PC-9 (cell line): ENCODE results near the gene IKZF5. TPM values are rescaled to one million over a fixed set of nuclear protein-coding genes. Genes with fewer than 3 reads are reported as not detected.

ENCODE experiments used
- Bru-seq: library from RNA; stranded (reverse); fragments of 400-500 nt; gene quantifications from one replicate; lab custom pipeline; 2021; lab: Mats Ljungman, UMichigan
- BruChase-seq, 2 experiments: library from RNA; stranded (reverse); fragments of 400-500 nt; gene quantifications; one replicate each; lab custom pipeline; 2021; lab: Mats Ljungman, UMichigan
- BruUV-seq: library from RNA; stranded (reverse); fragments of 400-500 nt; replicated peaks from 2 replicates; lab custom pipeline; 2021; lab: Mats Ljungman, UMichigan
- CTCF ChIA-PET: fragments of 300-600 bp; sonication (Branson Sonifier 250); formaldehyde crosslinking; loops from one replicate; lab custom pipeline; 2022; ENCODE audit warnings: antibody characterized with exemption; lab: Charles Lee
- POLR2A ChIA-PET: fragments of 300-600 bp; sonication (Branson Sonifier 250); formaldehyde crosslinking; loops from one replicate; lab custom pipeline; 2022; ENCODE audit warnings: antibody characterized with exemption; ENCODE audit not compliant: unreplicated experiment; lab: Charles Lee
- DNase-seq, 2 experiments: peaks; one replicate each; pipeline versions ENCODE4 v3.0.0 to v3.0.0-alpha.2; 2015 to 2022; ENCODE audit warnings: mixed read lengths in 1 of 2
- H2AFZ ChIP-seq: fragments of 200-600 bp; sonication (generic); 2 replicates; pipeline ENCODE4 v1.8.1; 2017; ENCODE audit warnings: antibody characterized with exemption
- H3F3A ChIP-seq: fragments of 200-600 bp; sonication (generic); 2 replicates; pipeline ENCODE4 v1.8.1; 2017; ENCODE audit warnings: antibody characterized with exemption, mild to moderate bottlenecking, low read depth; ENCODE audit not compliant: insufficient read depth
- H3K27ac ChIP-seq: fragments of 200-600 bp; sonication (generic); 2 replicates; pipeline ENCODE4 v1.6.1; 2016; ENCODE audit warnings: mixed run types
- H3K27me3 ChIP-seq: fragments of 200-600 bp; sonication (generic); 2 replicates; pipeline ENCODE4 v1.6.1; 2016; ENCODE audit warnings: low read depth, mixed run types; ENCODE audit not compliant: insufficient read depth
- H3K36me3 ChIP-seq: fragments of 200-600 bp; sonication (generic); 2 replicates; pipeline ENCODE4 v1.6.1; 2016; ENCODE audit warnings: low read depth, mixed run types
- H3K4me1 ChIP-seq: fragments of 200-600 bp; sonication (generic); replicated peaks from 2 replicates; pipeline ENCODE4 v1.6.1; 2016; ENCODE audit warnings: mixed run types; ENCODE audit not compliant: insufficient read depth
- H3K4me2 ChIP-seq: fragments of 200-600 bp; sonication (generic); 2 replicates; pipeline ENCODE4 v1.6.1; 2017; ENCODE audit warnings: mixed run types
- H3K4me3 ChIP-seq: fragments of 200-600 bp; sonication (generic); 2 replicates; pipeline ENCODE4 v1.6.1; 2016; ENCODE audit warnings: mixed run types
- H3K79me2 ChIP-seq: fragments of 200-600 bp; sonication (generic); 2 replicates; pipeline ENCODE4 v1.6.1; 2017; ENCODE audit warnings: low read depth, mixed run types
- H3K9me2 ChIP-seq: fragments of 200-600 bp; sonication (generic); 2 replicates; pipeline ENCODE4 v1.8.1; 2017; ENCODE audit warnings: mild to moderate bottlenecking; ENCODE audit not compliant: insufficient read depth
- H3K9me3 ChIP-seq: fragments of 200-600 bp; sonication (generic); 2 replicates; pipeline ENCODE4 v1.8.1; 2016; ENCODE audit warnings: low read depth; ENCODE audit not compliant: insufficient read depth
- H4K20me1 ChIP-seq: fragments of 200-600 bp; sonication (generic); 2 replicates; pipeline ENCODE4 v1.8.1; 2017; ENCODE audit not compliant: insufficient read depth
- EZH2 ChIP-seq: fragments of 200-600 bp; sonication (generic); IDR thresholded peaks from 2 replicates; pipeline ENCODE4 v1.8.0; 2017; ENCODE audit warnings: antibody characterized with exemption, low read depth
- intact Hi-C: fragments of 100-400 bp; cut with micrococcal nuclease; formaldehyde crosslinking; loops from one replicate; pipeline ENCODE4 v1.10.0; 2022; ENCODE audit not compliant: unreplicated experiment
- long read RNA-seq: library from polyadenylated mRNA; stranded (forward); transcript quantifications from one replicate; pipeline ENCODE4 v2.0.0, GENCODE V29; 2022
- total RNA-seq: library from RNA; stranded (reverse); gene quantifications from 2 replicates; pipeline ENCODE4 v1.2.3, GENCODE V29; 2021
- TF ChIP-seq, protein P1 (sequence below): fragments of 200-600 bp; sonication (generic); conservative IDR thresholded peaks from 2 replicates; pipeline ENCODE4 v1.6.1; 2017; ENCODE audit warnings: mixed run types, antibody characterized with exemption, mild to moderate bottlenecking, moderate library complexity

IKZF5 gene, protein sequence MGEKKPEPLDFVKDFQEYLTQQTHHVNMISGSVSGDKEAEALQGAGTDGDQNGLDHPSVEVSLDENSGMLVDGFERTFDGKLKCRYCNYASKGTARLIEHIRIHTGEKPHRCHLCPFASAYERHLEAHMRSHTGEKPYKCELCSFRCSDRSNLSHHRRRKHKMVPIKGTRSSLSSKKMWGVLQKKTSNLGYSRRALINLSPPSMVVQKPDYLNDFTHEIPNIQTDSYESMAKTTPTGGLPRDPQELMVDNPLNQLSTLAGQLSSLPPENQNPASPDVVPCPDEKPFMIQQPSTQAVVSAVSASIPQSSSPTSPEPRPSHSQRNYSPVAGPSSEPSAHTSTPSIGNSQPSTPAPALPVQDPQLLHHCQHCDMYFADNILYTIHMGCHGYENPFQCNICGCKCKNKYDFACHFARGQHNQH
- 6.6 and 7.1 TPM in 2 replicates for total RNA-seq
- percentile 75 among the genes with signal in this experiment for Bru-seq, nascent RNA
- BruChase-seq, experiment 1, labeled RNA remaining after a 2-hour chase = percentile 80 among the genes with signal in this experiment
- BruChase-seq, experiment 2, labeled RNA remaining after a 6-hour chase = percentile 73 among the genes with signal in this experiment
- long read RNA-seq, full-length matches to known transcripts = 10 of 15 reads
- long read RNA-seq, partial matches to known transcripts = 0 of 15 reads
- long read RNA-seq, other reads (novel, unspliced or antisense) = 5 of 15 reads

DNA sequence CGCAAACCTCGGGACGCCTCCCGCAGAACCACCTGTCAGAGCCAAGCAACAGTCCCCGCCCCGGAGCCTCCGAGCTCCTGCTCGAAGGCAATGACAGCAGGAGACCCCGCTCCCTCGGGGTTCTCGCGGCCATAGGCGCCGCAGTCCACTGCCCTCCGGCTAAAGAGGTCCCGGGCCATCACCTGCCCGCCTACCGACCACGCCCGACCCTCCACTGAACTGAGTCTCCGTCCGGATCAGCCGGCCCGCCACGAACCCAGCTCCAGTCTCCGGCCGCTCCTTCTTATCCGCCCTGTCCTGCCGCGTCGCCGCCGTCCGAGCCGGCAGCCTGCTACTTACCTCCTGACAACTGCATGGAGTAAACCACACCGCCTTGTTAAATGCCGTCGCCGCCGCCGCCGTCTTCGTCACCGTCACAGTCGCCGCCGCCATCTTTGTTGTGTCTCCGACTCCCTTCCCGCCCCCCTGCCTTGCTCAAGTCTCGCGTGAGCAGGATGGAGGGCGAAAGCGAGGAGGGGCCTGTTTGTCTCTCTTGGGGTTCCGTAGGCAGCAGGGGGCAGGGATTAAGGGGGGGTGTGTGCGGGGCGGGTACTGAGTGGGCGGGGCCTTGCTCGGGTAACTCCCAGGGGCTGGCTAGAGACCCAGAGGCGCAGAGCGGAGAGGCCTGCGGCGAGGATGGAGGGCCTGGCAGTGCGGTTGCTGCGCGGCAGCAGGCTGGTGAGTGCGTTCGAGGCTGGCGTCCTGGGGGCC, at the start of gene IKZF5, which contains the start of gene ACADSB:
TSS of gene IKZF5 (minus strand) at position 441 of the 750 bp plus-strand sequence. CDS start 10,170 bp downstream, outside the sequence.
TSS of gene ACADSB (plus strand) at position 652 of the 750 bp plus-strand sequence. CDS start at position 676, 24 bp downstream.
- H3K9me3 ChIP-seq = no peaks in the 10 kb centered on the region
- peak within 1 kb of the TSS; percentile 97 for H2AFZ ChIP-seq
- peak within 1 kb of the TSS; percentile 61 for H3K27ac ChIP-seq
- BruUV-seq = no TSS peak
- H3K4me1 ChIP-seq = peaks cover 16% of the 10 kb centered on the region
- no peaks in the 10 kb centered on the region for H3K9me2 ChIP-seq
- H3F3A ChIP-seq = no peaks in the 10 kb centered on the region
- intact Hi-C loops = loop anchor here (1.0 to 10.0 kb wide), 3 partner anchors 27 to 146 kb away; partner anchors contain the start of genes BUB3 and C10orf88
- no peaks in the 10 kb centered on the region for H4K20me1 ChIP-seq
- DNase-seq = peak; percentile 84 to 85
- TF ChIP-seq, protein P1, sequence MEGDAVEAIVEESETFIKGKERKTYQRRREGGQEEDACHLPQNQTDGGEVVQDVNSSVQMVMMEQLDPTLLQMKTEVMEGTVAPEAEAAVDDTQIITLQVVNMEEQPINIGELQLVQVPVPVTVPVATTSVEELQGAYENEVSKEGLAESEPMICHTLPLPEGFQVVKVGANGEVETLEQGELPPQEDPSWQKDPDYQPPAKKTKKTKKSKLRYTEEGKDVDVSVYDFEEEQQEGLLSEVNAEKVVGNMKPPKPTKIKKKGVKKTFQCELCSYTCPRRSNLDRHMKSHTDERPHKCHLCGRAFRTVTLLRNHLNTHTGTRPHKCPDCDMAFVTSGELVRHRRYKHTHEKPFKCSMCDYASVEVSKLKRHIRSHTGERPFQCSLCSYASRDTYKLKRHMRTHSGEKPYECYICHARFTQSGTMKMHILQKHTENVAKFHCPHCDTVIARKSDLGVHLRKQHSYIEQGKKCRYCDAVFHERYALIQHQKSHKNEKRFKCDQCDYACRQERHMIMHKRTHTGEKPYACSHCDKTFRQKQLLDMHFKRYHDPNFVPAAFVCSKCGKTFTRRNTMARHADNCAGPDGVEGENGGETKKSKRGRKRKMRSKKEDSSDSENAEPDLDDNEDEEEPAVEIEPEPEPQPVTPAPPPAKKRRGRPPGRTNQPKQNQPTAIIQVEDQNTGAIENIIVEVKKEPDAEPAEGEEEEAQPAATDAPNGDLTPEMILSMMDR = no peak
- TF ChIP-seq EZH2 = no peak
- no peaks in the 10 kb centered on the region for H3K36me3 ChIP-seq
- POLR2A ChIA-PET = interaction anchor here (0.8 kb wide), 1 partner anchor 146 kb away, joined by 4 read pairs; the partner anchor contains the start of gene BUB3
- no peaks in the 10 kb centered on the region for H3K27me3 ChIP-seq
- peak within 1 kb of the TSS; percentile 82 for H3K4me2 ChIP-seq
- H3K79me2 ChIP-seq = peaks cover 48% of the 10 kb centered on the region
- peak within 1 kb of the TSS; percentile 89 for H3K4me3 ChIP-seq
- CTCF ChIA-PET = no interaction called here

DNA sequence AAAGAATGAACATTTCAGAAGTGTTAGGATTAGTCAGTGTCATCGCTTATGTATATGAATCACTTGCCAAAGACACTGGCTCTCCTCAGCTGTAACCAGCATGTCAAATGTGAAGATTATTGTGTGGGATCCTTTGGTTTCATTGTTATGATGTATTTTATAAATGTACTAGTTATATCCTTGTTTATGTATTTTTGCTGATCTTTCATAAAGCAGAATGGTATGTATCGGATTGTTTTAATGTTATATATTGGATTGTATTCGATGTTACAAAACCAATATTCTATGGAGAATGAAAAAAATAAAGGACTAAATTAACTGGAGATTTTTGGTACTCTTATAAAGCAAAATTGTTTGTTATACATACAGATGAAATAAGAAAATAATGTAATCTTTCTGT, 49.4 kb upstream of the IKZF5 start:
- no peak for DNase-seq
- POLR2A ChIA-PET = no interaction called here

More for the DNA sequence above, 49.4 kb upstream of the IKZF5 start:
- no peaks in the 10 kb centered on the region for H3K36me3 ChIP-seq
- CTCF ChIA-PET = no interaction called here
- intact Hi-C loops = no loop called here
- H4K20me1 ChIP-seq = no peaks in the 10 kb centered on the region
- H3K9me3 ChIP-seq = no peaks in the 10 kb centered on the region
- H3K4me2 ChIP-seq = no peak overlapping the region
- no peaks in the 10 kb centered on the region for H3F3A ChIP-seq
- H3K4me1 ChIP-seq = no peaks in the 10 kb centered on the region
- H3K27me3 ChIP-seq = no peaks in the 10 kb centered on the region
- TF ChIP-seq EZH2 = no peak
- TF ChIP-seq, protein P1 = no peak
- no peaks in the 10 kb centered on the region for H3K9me2 ChIP-seq
- BruUV-seq = no TSS peak
- H2AFZ ChIP-seq = no peak overlapping the region
- no peaks in the 10 kb centered on the region for H3K79me2 ChIP-seq
- H3K4me3 ChIP-seq = no peak overlapping the region
- no peak overlapping the region for H3K27ac ChIP-seq
